Measurements from ENCODE around the gene CTDP1. TPM values are rescaled to one million over a fixed set of nuclear protein-coding genes. Genes with fewer than 3 reads are reported as not detected.

The CTDP1 gene
- total RNA-seq, 1 donor from 2014 or later, result 7.5 TPM

- Histone ChIP-seq H3K9me3 (replicated peaks) (no peaks in the 10 kb centered on the region), H3K27ac (replicated peaks) (no peak overlapping the region), H3K4me3 (no peak overlapping the region), H3K27me3 (ENCODE audit: low read depth) (peaks cover 96% of the 10 kb centered on the region), H3K36me3 (no peaks in the 10 kb centered on the region), H3K4me1 (peaks cover 26% of the 10 kb centered on the region)
- intact Hi-C loops (cut with micrococcal nuclease), result no loop called here
- no peak for TF ChIP-seq CTCF (IDR thresholded peaks at IDR 0.05; ENCODE audit: borderline replicate concordance)
- DNase-seq, result no peak
Observed at GRCh38 chr18:79796531-79797405, 117.2 kb downstream of the CTDP1 start.

- peaks cover 96% of the 10 kb centered on the region for H3K27me3 ChIP-seq (ENCODE audit: low read depth)
- DNase-seq, result no peak
- H3K4me3 ChIP-seq, result peak within 1 kb of the TSS; percentile 57
- TF ChIP-seq CTCF (IDR thresholded peaks at IDR 0.05; ENCODE audit: borderline replicate concordance), result no peak
- H3K4me1 ChIP-seq, result peaks cover 24% of the 10 kb centered on the region
- no peaks in the 10 kb centered on the region for H3K36me3 ChIP-seq
- no peak within 1 kb of the TSS for H3K27ac ChIP-seq (replicated peaks)
- intact Hi-C loops (cut with micrococcal nuclease), result no loop called here
- H3K9me3 ChIP-seq (replicated peaks), result no peaks in the 10 kb centered on the region
Observed at GRCh38 chr18:79797518-79798345, 118.1 kb downstream of the CTDP1 start, which contains the start of gene KCNG2. Gene KCNG2, plus strand, starts transcription at chr18:79797938. Its CDS starts 65,730 bp downstream, at chr18:79863668.

GRCh38 chr18:79798346-79798998 lies 118.9 kb downstream of the CTDP1 start:
- Histone ChIP-seq H3K9me3 (replicated peaks) (no peaks in the 10 kb centered on the region), H3K4me1 (peaks cover 24% of the 10 kb centered on the region), H3K4me3 (peak overlapping the region; percentile 57), H3K27me3 (ENCODE audit: low read depth) (peaks cover 94% of the 10 kb centered on the region), H3K27ac (replicated peaks) (no peak overlapping the region), H3K36me3 (no peaks in the 10 kb centered on the region)
- DNase-seq, result no peak
- intact Hi-C loops (cut with micrococcal nuclease), result no loop called here
- no peak for TF ChIP-seq CTCF (IDR thresholded peaks at IDR 0.05; ENCODE audit: borderline replicate concordance)

- H3K27me3 ChIP-seq (ENCODE audit: low read depth), result peaks cover 89% of the 10 kb centered on the region
- no peak overlapping the region for H3K27ac ChIP-seq (replicated peaks)
- peak overlapping the region; percentile 57 for H3K4me3 ChIP-seq
- no peaks in the 10 kb centered on the region for H3K36me3 ChIP-seq
- intact Hi-C loops (cut with micrococcal nuclease), result no loop called here
- no peaks in the 10 kb centered on the region for H3K9me3 ChIP-seq (replicated peaks)
- peaks cover 24% of the 10 kb centered on the region for H3K4me1 ChIP-seq
- no peak for TF ChIP-seq CTCF (IDR thresholded peaks at IDR 0.05; ENCODE audit: borderline replicate concordance)
- DNase-seq, result no peak
Observed at GRCh38 chr18:79798999-79799370, 119.4 kb downstream of the CTDP1 start.
